Adrenal gland (tissue), 19 donors: ENCODE data around the gene OR6C1. TPM values are rescaled to one million over a fixed set of nuclear protein-coding genes. Genes with fewer than 3 reads are reported as not detected.

Experiments used
- DNase-seq, 7 donors: peaks; one replicate each; pipeline ENCODE4 v3.0.0-alpha.2; 2019 to 2020
- H3K27ac ChIP-seq, 5 donors: fragments of 200-600 bp; sonication (generic) in 4 of 5; 1 replicate in 3 of 5; 2 replicates in 2 of 5; pipeline versions ENCODE4 v1.5.1 to v1.8.0; 2016 to 2020; ENCODE audit warnings: mild to moderate bottlenecking in 1 of 5
- H3K27me3 ChIP-seq: fragments of 200-600 bp; 2 replicates; pipeline ENCODE4 v1.8.0; 2021
- H3K36me3 ChIP-seq, 2 donors: fragments of 200-600 bp; replicated peaks in 1 of 2; 1 replicate in 1 of 2; 2 replicates in 1 of 2; pipeline versions ENCODE4 v1.5.1 to v1.8.0; 2018 to 2022
- H3K4me1 ChIP-seq, 2 donors: fragments of 200-600 bp; replicated peaks in 1 of 2; 1 replicate in 1 of 2; 2 replicates in 1 of 2; pipeline versions ENCODE4 v1.5.1 to v1.8.0; 2018 to 2021
- H3K4me3 ChIP-seq, 4 donors: fragments of 200-600 bp; sonication (generic) in 3 of 4; one replicate each; pipeline ENCODE4 v1.5.1; 2016 to 2018
- H3K9me3 ChIP-seq, 3 donors: fragments of 200-600 bp; sonication (generic) in 1 of 3; replicated peaks in 1 of 3; 1 replicate in 2 of 3; 2 replicates in 1 of 3; pipeline versions ENCODE4 v1.5.1 to v1.8.0; 2016 to 2021
- CTCF ChIP-seq, 6 experiments: fragments of 450-650 bp in 4 of 6; fragments of 200-600 bp in 2 of 6; sonication (generic) in 1 of 6; IDR thresholded peaks; 1 replicate in 5 of 6; 2 replicates in 1 of 6; pipeline versions ENCODE4 v1.5.1 to v1.8.0; 2016 to 2021; ENCODE audit warnings: antibody characterized with exemption in 6 of 6, mild to moderate bottlenecking in 2 of 6, moderate library complexity in 1 of 6
- POLR2A ChIP-seq, 2 donors: fragments of 450-650 bp; IDR thresholded peaks; one replicate each; pipeline ENCODE4 v1.6.1; 2017; ENCODE audit warnings: antibody characterized with exemption in 2 of 2, mild to moderate bottlenecking in 2 of 2, moderate library complexity in 1 of 2
- WGBS, 4 donors: extraction: QIAGEN DNeasy Blood & Tissue Kit in 2 of 4; methylation state at CpG; one replicate each; pipeline versions ENCODE4 v1.1.5 to v1.1.7; 2013 to 2017; 5-methylcytosine and 5-hydroxymethylcytosine counted together
- intact Hi-C, 2 donors: fragments of 100-400 bp; cut with DNase I; formaldehyde crosslinking; loops; one replicate each; pipeline versions ENCODE4 v1.14.1 to v1.15.0; 2022 to 2023
- long read RNA-seq, 10 donors: library from polyadenylated mRNA in 3 of 10; unstranded in 2 of 10; stranded (forward) in 1 of 10; transcript quantifications; one replicate each; pipeline ENCODE4 v2.0.0 and lab custom pipeline, GENCODE V29; 2021 to 2026
- polyA plus RNA-seq, 3 donors: library from polyadenylated mRNA; stranded (reverse); fragments of 200-250 nt in 2 of 3; fragments of 350-450 nt in 1 of 3; fragmentation: Illumina TruSeq in 1 of 3; extraction: RNeasy Lipid Tissue Mini Kit (QIAGEN cat#74804) in 1 of 3; gene quantifications; one replicate each; pipeline ENCODE4 v1.2.3, GENCODE V29; 2013 to 2014
- total RNA-seq, 9 donors: library from RNA; depleted of rRNA in 4 of 9; stranded (reverse); fragments of >200 nt in 4 of 9; fragments of 120-200 nt in 1 of 9; fragmentation: NEBNext Ultra II Directional in 1 of 9; extraction: Animal tissue kit (Norgen Biotek cat#: 25700) in 1 of 9; gene quantifications; one replicate each; pipeline versions ENCODE4 v1.1.0 to v1.2.4, GENCODE V29; 2013 to 2023
- donor health status: healthy with polysubstance abuse.
- donor health status: Bipolar disorder and iron deficiency.
- donor health status: DM: yes; HTN: yes; CAD: no.
- donor health status: DM: no; HTN: no; CAD: no.
- donor health status: DM: no; HTN: no; CAD: no.
- donor health status: DM: yes; HTN: yes; CAD: no.

Gene OR6C1
- total RNA-seq (under 1 TPM in 1 of 9 donors, not detected in 8; 0.11 TPM), polyA plus RNA-seq (not detected)
- long read RNA-seq, donor 1 = 0 reads
- long read RNA-seq, donor 2 = 0 reads
- long read RNA-seq, donor 3 = 0 reads
- long read RNA-seq, donor 4 = 0 reads
- long read RNA-seq, donor 5 = 0 reads
- long read RNA-seq, donor 6 = 0 reads
- long read RNA-seq, donor 7 = 0 reads
- long read RNA-seq, donor 8 = 0 reads
- long read RNA-seq, donor 9 = 0 reads
- long read RNA-seq, donor 10 = 0 reads

GRCh38 chr12:55314043-55314442, at the start of gene OR6C1:
OR6C1 (plus strand) TSS chr12:55314343; CDS start chr12:55320600, 6,257 bp downstream.
- 70 to 81% (median 76%) methylated on average over 2 of the region's 2 CpGs for whole genome bisulfite sequencing, 4 donors
- Histone ChIP-seq H3K9me3 (no peaks in the 10 kb centered on the region), H3K27ac (no peak within 1 kb of the TSS), H3K4me3 (no peak within 1 kb of the TSS), H3K4me1 (no peaks in the 10 kb centered on the region), H3K36me3 (no peaks in the 10 kb centered on the region), H3K27me3 (no peaks in the 10 kb centered on the region)
- no peak for DNase-seq
- intact Hi-C loops = no loop called here
- TF ChIP-seq POLR2A (IDR thresholded peaks at IDR 0.05) (no peak), CTCF (IDR thresholded peaks at IDR 0.05) (no peak)

- Histone ChIP-seq H3K27me3 (no peaks in the 10 kb centered on the region), H3K9me3 (no peaks in the 10 kb centered on the region), H3K36me3 (no peaks in the 10 kb centered on the region), H3K4me1 (no peaks in the 10 kb centered on the region), H3K27ac (no peak overlapping the region), H3K4me3 (no peak overlapping the region)
- intact Hi-C loops = no loop called here
- TF ChIP-seq CTCF (IDR thresholded peaks at IDR 0.05) (no peak), POLR2A (IDR thresholded peaks at IDR 0.05) (no peak)
- DNase-seq = no peak
- WGBS, 4 donors = 52 to 68% (median 59%) methylated on average over 2 of the region's 2 CpGs
Measured at GRCh38 chr12:55280991-55281390, 33.2 kb upstream of the OR6C1 start.

- H3K36me3 ChIP-seq = no peaks in the 10 kb centered on the region
- no peak overlapping the region for H3K27ac ChIP-seq
- no peaks in the 10 kb centered on the region for H3K9me3 ChIP-seq
- 35 to 59% (median 50%) methylated on average over 2 of the region's 2 CpGs for WGBS, 4 donors
- TF ChIP-seq CTCF (IDR thresholded peaks at IDR 0.05) (no peak), POLR2A (IDR thresholded peaks at IDR 0.05) (no peak)
- H3K4me3 ChIP-seq = no peak overlapping the region
- H3K4me1 ChIP-seq = no peaks in the 10 kb centered on the region
- intact Hi-C loops = no loop called here
- DNase-seq = no peak
- no peaks in the 10 kb centered on the region for H3K27me3 ChIP-seq
Measured at GRCh38 chr12:55289999-55290398, 24.1 kb upstream of the OR6C1 start.

GRCh38 chr12:55296469-55296868, 17.7 kb upstream of the OR6C1 start, which contains the start of gene OR6C6:
OR6C6 (minus strand) TSS chr12:55296569; CDS start chr12:55295232, 1,337 bp downstream.
- intact Hi-C loops = no loop called here
- WGBS, 4 donors = 70 to 80% (median 73%) methylated on average over 2 of the region's 2 CpGs

More at GRCh38 chr12:55296469-55296868, 17.7 kb upstream of the OR6C1 start, which contains the start of gene OR6C6:
- no peaks in the 10 kb centered on the region for H3K4me1 ChIP-seq
- TF ChIP-seq CTCF (IDR thresholded peaks at IDR 0.05) (no peak), POLR2A (IDR thresholded peaks at IDR 0.05) (no peak)
- H3K36me3 ChIP-seq = no peaks in the 10 kb centered on the region
- no peak within 1 kb of the TSS for H3K4me3 ChIP-seq
- no peak for DNase-seq
- no peak within 1 kb of the TSS for H3K27ac ChIP-seq
- H3K9me3 ChIP-seq = no peaks in the 10 kb centered on the region
- no peaks in the 10 kb centered on the region for H3K27me3 ChIP-seq
